ENCODE measurements around the gene NCCRP1.

Gene NCCRP1

GRCh38 chr19:39196860-39197562, at the start of gene NCCRP1:
Gene NCCRP1 (plus strand): TSS chr19:39196964. CDS start chr19:39196983, 19 bp downstream.
- DNase-seq = no peak

GRCh38 chr19:39147480-39147879, 49.3 kb upstream of the NCCRP1 start:
- no peak for DNase-seq

- DNase-seq = no peak
These were observed 47.7 kb upstream of the NCCRP1 start for GRCh38 chr19:39148939-39149529.

GRCh38 chr19:39150235-39150634, 46.5 kb upstream of the NCCRP1 start:
- DNase-seq = no peak

- DNase-seq = no peak
These were observed 45.8 kb upstream of the NCCRP1 start for GRCh38 chr19:39150807-39151600.

- DNase-seq = no peak
These were observed 44.7 kb upstream of the NCCRP1 start for GRCh38 chr19:39152066-39152465.

GRCh38 chr19:39154100-39154628, 42.6 kb upstream of the NCCRP1 start:
- DNase-seq = no peak

GRCh38 chr19:39154629-39155100, 42.1 kb upstream of the NCCRP1 start:
- no peak for DNase-seq

- DNase-seq = no peak
These were observed 41.6 kb upstream of the NCCRP1 start for GRCh38 chr19:39155114-39155700.

- DNase-seq = no peak
These were observed 41.0 kb upstream of the NCCRP1 start for GRCh38 chr19:39155741-39156140.

GRCh38 chr19:39156326-39157230, 40.2 kb upstream of the NCCRP1 start:
- no peak for DNase-seq

GRCh38 chr19:39157275-39157996, 39.3 kb upstream of the NCCRP1 start:
- no peak for DNase-seq

GRCh38 chr19:39157997-39158389, 38.8 kb upstream of the NCCRP1 start:
- DNase-seq = no peak

- no peak for DNase-seq
These were observed 38.0 kb upstream of the NCCRP1 start for GRCh38 chr19:39158646-39159260.

GRCh38 chr19:39160523-39160861, 36.3 kb upstream of the NCCRP1 start:
- DNase-seq = no peak

- DNase-seq = no peak
These were observed 35.7 kb upstream of the NCCRP1 start for GRCh38 chr19:39160889-39161672.

GRCh38 chr19:39162441-39163043, 34.2 kb upstream of the NCCRP1 start:
- DNase-seq = no peak

- DNase-seq = no peak
These were observed 33.1 kb upstream of the NCCRP1 start for GRCh38 chr19:39163621-39164020.

- DNase-seq = no peak
These were observed 32.5 kb upstream of the NCCRP1 start for GRCh38 chr19:39164289-39164688.

GRCh38 chr19:39165857-39166256, 30.9 kb upstream of the NCCRP1 start:
- no peak for DNase-seq
